Pancreas (tissue), 10 donors: ENCODE data around the gene BATF. TPM values are rescaled to one million over a fixed set of nuclear protein-coding genes. Genes with fewer than 3 reads are reported as not detected.
A peak's percentile ranks its signal among the peaks of the same experiment; 100 is the strongest.

Experiments used
- ATAC-seq, 4 donors: fragments of 200-7000 bp; cut with Tn5 transposase; one replicate each; pipeline versions ENCODE4 v1.8.0 to v1.9.1; 2020; ENCODE audit warnings: mild to moderate bottlenecking in 4 of 4, moderate library complexity in 4 of 4
- DNase-seq, 6 donors: peaks; one replicate each; pipeline ENCODE4 v3.0.0-alpha.2; 2020
- FAIRE-seq: peaks from 2 replicates; lab custom pipeline; 2012; peaks lifted over from hg19 to GRCh38; lab: Jason Lieb, UNC
- H3K27ac ChIP-seq, 4 donors: fragments of 200-600 bp; sonication (generic); 1 replicate in 3 of 4; 2 replicates in 1 of 4; pipeline versions ENCODE4 v1.5.0 to v1.8.0; 2020
- H3K27me3 ChIP-seq, 4 donors: fragments of 200-600 bp; one replicate each; pipeline ENCODE4 v1.8.0; 2021
- H3K36me3 ChIP-seq, 3 donors: fragments of 200-600 bp; sonication (generic) in 1 of 3; one replicate each; pipeline versions ENCODE4 v1.5.0 to v1.8.0; 2020 to 2021
- H3K4me1 ChIP-seq, 3 donors: fragments of 200-600 bp; one replicate each; pipeline ENCODE4 v1.8.0; 2021
- H3K4me3 ChIP-seq, 4 donors: fragments of 200-600 bp; sonication (generic) in 2 of 4; one replicate each; pipeline versions ENCODE4 v1.5.0 to v1.8.0; 2020 to 2021
- H3K9me3 ChIP-seq, 4 donors: fragments of 200-600 bp; one replicate each; pipeline ENCODE4 v1.8.0; 2021
- WGBS, 2 donors: extraction: QIAGEN DNeasy Blood & Tissue Kit; methylation state at CpG; one replicate each; pipeline ENCODE4 v1.1.7; 2013; 5-methylcytosine and 5-hydroxymethylcytosine counted together
- intact Hi-C, 3 donors: fragments of 100-400 bp; cut with DNase I; formaldehyde crosslinking; loops; one replicate each; pipeline versions ENCODE4 v1.11.1 to v1.14.2; 2022
- polyA plus RNA-seq, 2 donors: library from polyadenylated mRNA; stranded (reverse); fragments of 200-250 nt; gene quantifications; one replicate each; pipeline ENCODE4 v1.2.3, GENCODE V29; 2013
- total RNA-seq, 6 donors: library from RNA; stranded (reverse); fragmentation: NEBNext Ultra II Directional in 4 of 6; extraction: Animal tissue kit (Norgen Biotek cat#: 25700) in 4 of 6; gene quantifications; one replicate each; pipeline versions ENCODE4 v1.2.1 to v1.2.4, GENCODE V29; 2021 to 2023
- TF ChIP-seq, protein P1 (sequence below), 4 donors: fragments of 200-600 bp; sonication (generic) in 3 of 4; IDR thresholded peaks; one replicate each; pipeline versions ENCODE4 v1.5.0 to v1.8.0; 2021; ENCODE audit warnings: antibody characterized with exemption in 4 of 4
- donor health status: healthy with polysubstance abuse.
- donor health status: DM: no; HTN: no; CAD: no; lungs with moderate emphysema.
- donor health status: DM: no; HTN: no; CAD: no.
- donor health status: control.
- donor health status: control.
- donor health status: Bipolar disorder and iron deficiency.
- donor health status: DM: yes; HTN: yes; CAD: no.
- donor health status: DM: no; HTN: no; CAD: no.
- donor health status: DM: no; HTN: no; CAD: no.
- donor health status: DM: yes; HTN: yes; CAD: no.

BATF gene
- total and polyA plus RNA-seq, 8 donors: 0.28 to 1.7 (median 0.98) TPM; not detected in 1

DNA sequence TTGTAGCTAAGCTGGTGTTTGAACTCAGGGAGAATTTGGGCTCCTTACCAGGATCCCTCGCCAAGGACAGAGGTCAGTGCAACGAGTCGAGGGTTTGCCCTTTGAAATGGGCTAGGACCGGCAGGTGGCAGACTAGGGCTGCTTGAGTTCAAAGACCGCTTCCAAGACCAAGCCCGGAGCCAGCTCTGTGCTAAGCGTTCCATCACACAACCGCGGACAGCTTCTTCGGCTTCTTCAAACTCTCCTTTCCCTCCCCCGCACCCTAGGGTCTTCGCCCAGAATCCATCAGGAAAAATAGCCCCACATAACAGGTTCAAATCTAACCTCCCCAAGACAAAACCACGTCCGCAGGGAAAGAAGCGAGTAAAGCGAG is 55.4 kb downstream of the BATF start:
- Histone ChIP-seq H3K4me3 (peak overlapping the region; percentile 13 to 46 (median 27)), H3K27ac (peak overlapping the region in 3 of 4 donors; percentile 5 to 71 (median 19)), H3K4me1 (peaks cover 6 to 10% (median 7%) of the 10 kb centered on the region in 3 donors), H3K36me3 (no peaks in the 10 kb centered on the region), H3K9me3 (no peaks in the 10 kb centered on the region), H3K27me3 (no peaks in the 10 kb centered on the region)
- DNase-seq: peak; percentile 75 to 92 (median 84)
- ATAC-seq: peak; percentile 91 to 95 (median 94)
- WGBS, 2 donors: 0% methylated on average over 16 of the region's 16 CpGs
- TF ChIP-seq, protein P1, sequence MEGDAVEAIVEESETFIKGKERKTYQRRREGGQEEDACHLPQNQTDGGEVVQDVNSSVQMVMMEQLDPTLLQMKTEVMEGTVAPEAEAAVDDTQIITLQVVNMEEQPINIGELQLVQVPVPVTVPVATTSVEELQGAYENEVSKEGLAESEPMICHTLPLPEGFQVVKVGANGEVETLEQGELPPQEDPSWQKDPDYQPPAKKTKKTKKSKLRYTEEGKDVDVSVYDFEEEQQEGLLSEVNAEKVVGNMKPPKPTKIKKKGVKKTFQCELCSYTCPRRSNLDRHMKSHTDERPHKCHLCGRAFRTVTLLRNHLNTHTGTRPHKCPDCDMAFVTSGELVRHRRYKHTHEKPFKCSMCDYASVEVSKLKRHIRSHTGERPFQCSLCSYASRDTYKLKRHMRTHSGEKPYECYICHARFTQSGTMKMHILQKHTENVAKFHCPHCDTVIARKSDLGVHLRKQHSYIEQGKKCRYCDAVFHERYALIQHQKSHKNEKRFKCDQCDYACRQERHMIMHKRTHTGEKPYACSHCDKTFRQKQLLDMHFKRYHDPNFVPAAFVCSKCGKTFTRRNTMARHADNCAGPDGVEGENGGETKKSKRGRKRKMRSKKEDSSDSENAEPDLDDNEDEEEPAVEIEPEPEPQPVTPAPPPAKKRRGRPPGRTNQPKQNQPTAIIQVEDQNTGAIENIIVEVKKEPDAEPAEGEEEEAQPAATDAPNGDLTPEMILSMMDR (IDR thresholded peaks at IDR 0.05): peak; percentile 26 to 60 (median 52)
- intact Hi-C loops: loop anchor here (5.0 to 10.0 kb wide), 3 partner anchors 75 to 80 kb away; no protein-coding TSS in a partner anchor
- FAIRE-seq: no peak

DNA sequence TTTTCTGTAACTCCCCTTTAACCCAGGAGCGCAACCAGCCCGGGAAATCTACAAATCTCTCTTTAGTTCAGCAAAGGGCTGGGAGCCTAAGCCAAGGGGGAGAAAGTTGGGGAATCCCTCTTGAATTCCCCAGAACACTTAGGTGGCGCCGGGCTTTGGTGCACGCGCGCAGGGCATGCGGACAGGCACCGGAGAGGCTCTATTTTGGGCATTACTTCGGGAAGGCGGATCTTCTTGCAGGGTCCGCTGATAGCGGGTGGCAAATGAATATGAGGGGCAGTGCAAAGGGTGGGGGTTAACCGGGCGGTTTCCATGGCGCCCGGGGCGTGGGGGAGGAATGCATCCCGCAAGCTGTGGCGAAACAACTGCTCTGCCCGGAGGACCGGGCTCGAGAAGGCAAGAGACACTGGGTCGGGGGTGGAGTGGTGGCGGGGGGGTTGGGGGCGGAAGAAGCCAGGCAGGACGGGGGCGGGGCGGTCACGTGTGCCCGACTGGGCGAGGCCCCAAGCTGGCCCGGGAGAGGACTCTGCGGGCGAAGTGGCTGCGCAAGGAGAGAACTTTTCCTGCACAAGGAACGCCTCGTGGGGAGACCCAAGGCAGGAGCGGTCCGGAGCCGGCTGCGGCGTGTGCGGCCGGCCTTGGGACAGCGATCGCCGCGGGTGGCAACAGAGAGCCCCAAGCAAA is 56.0 kb downstream of the BATF start, which contains the start of gene FLVCR2:
TSS of gene FLVCR2 (plus strand) at position 519 of the 684 bp plus-strand sequence. CDS start 353 bp downstream, outside the sequence.
- WGBS, 2 donors: 1% methylated on average over 46 to 49 of the region's 49 CpGs

DNA sequence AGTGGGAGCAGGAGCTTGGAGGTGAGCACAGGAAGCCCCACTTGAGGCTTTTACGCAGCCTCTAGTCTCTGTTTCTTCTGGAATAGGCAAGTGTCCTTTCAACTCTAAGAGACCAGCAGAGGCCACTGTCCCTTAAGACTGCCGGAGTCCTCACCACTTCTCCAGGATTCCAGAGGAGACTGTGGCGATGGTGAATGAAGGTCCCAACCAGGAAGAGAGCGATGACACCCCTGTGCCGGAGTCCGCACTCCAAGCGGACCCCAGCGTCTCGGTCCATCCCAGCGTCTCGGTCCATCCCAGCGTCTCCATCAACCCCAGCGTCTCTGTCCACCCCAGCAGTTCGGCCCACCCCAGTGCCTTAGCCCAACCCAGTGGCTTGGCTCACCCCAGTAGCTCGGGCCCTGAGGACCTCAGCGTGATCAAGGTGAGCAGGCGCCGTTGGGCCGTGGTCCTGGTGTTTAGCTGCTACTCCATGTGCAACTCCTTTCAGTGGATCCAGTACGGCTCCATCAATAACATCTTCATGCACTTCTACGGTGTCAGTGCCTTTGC is 56.6 kb downstream of the BATF start:
- H3K9me3 ChIP-seq: no peaks in the 10 kb centered on the region
- intact Hi-C loops: loop anchor here (5.0 to 10.0 kb wide), 3 partner anchors 73 to 78 kb away; no protein-coding TSS in a partner anchor
- H3K4me3 ChIP-seq: peak overlapping the region; percentile 16 to 51 (median 42)
- H3K36me3 ChIP-seq: no peaks in the 10 kb centered on the region
- 26 to 33% methylated on average over 21 of the region's 21 CpGs for WGBS, 2 donors
- H3K27me3 ChIP-seq: no peaks in the 10 kb centered on the region
- TF ChIP-seq, protein P1 (IDR thresholded peaks at IDR 0.05): no peak
- ATAC-seq (peak; percentile 41 to 72 (median 62)), DNase-seq (peak in 4 of 6 donors; percentile 18 to 80 (median 44)), FAIRE-seq (no peak)
- H3K27ac ChIP-seq: peak overlapping the region in 2 of 4 donors; percentile 3 to 71
- H3K4me1 ChIP-seq: peaks cover 6 to 10% (median 7%) of the 10 kb centered on the region in 3 donors

More for the DNA sequence above, 56.0 kb downstream of the BATF start, which contains the start of gene FLVCR2:
- Histone ChIP-seq H3K4me3 (peak within 1 kb of the TSS; percentile 16 to 51 (median 42)), H3K36me3 (no peaks in the 10 kb centered on the region), H3K27ac (peak within 1 kb of the TSS in 3 of 4 donors; percentile 5 to 71 (median 19)), H3K27me3 (no peaks in the 10 kb centered on the region), H3K4me1 (peaks cover 6 to 10% (median 7%) of the 10 kb centered on the region in 3 donors), H3K9me3 (no peaks in the 10 kb centered on the region)
- DNase-seq (peak; percentile 66 to 89 (median 82)), FAIRE-seq (no peak), ATAC-seq (peak; percentile 84 to 91 (median 88))
- TF ChIP-seq, protein P1 (IDR thresholded peaks at IDR 0.05): no peak
- intact Hi-C loops: loop anchor here (5.0 to 10.0 kb wide), 3 partner anchors 74 to 79 kb away; no protein-coding TSS in a partner anchor

DNA sequence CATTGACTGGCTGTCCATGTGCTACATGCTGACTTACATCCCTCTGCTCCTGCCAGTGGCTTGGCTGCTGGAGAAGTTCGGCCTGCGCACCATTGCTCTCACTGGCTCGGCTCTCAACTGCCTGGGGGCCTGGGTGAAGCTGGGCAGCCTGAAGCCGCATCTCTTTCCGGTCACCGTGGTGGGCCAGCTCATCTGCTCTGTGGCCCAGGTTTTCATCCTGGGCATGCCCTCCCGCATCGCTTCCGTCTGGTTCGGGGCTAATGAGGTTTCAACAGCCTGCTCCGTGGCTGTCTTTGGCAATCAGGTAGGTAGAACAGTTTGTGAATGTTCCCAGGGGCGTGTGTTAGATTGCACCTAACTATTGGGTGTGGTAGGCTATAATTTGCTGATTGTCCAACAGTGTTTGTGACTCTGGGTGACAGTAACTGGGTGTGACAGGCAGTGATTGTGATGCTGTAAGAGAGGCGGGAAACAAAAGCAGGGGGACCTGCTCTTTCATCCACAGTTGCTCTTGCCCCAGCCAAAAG is 57.1 kb downstream of the BATF start:
- no peak overlapping the region for H3K27ac ChIP-seq
- no peaks in the 10 kb centered on the region for H3K27me3 ChIP-seq
- H3K36me3 ChIP-seq: no peaks in the 10 kb centered on the region
- TF ChIP-seq, protein P1 (IDR thresholded peaks at IDR 0.05): no peak
- H3K4me3 ChIP-seq: peak overlapping the region in 1 of 4 donors; percentile 46
- intact Hi-C loops: loop anchor here (5.0 to 10.0 kb wide), 3 partner anchors 73 to 78 kb away; no protein-coding TSS in a partner anchor
- DNase-seq (peak in 1 of 6 donors; percentile 73), FAIRE-seq (no peak), ATAC-seq (no peak)
- H3K4me1 ChIP-seq: peaks cover 6 to 10% (median 7%) of the 10 kb centered on the region in 3 donors
- no peaks in the 10 kb centered on the region for H3K9me3 ChIP-seq
- 80 to 84% methylated on average over 13 of the region's 13 CpGs for WGBS, 2 donors
